ENCODE results near the gene AOAH.

DNA sequence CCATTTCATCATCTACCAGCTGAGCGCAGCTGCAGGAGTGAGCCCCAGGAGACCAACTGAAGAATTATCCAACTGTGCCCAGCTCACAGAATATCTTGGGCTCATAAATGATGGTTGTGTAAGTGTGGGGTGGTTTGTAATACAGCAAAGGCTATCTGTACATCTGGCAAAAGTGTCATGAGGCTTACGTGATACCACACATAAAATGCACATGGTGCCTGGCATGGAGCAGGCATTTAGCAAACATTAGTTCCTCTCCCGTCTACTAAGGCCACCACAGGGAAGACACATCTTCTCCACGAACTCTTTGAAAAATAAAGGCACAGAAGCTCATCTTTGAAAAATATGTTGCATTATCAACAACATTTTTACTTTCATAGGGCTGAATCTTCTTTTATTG, 32.3 kb downstream of the AOAH start:
- TF ChIP-seq EGR1 (IDR thresholded peaks at IDR 0.05) (no peak), RAD21 (IDR thresholded peaks at IDR 0.05; ENCODE audit: low read depth) (no peak), TEAD4 (IDR thresholded peaks at IDR 0.05) (no peak), NFIC (IDR thresholded peaks at IDR 0.05) (no peak), EP300 (IDR thresholded peaks at IDR 0.05; ENCODE audit: borderline replicate concordance) (no peak), CEBPB (IDR thresholded peaks at IDR 0.05) (no peak), TCF12 (IDR thresholded peaks at IDR 0.05; ENCODE audit: low read depth) (no peak), YY1 (IDR thresholded peaks at IDR 0.05; ENCODE audit: low read depth) (no peak)
- TF ChIP-seq, protein P1, sequence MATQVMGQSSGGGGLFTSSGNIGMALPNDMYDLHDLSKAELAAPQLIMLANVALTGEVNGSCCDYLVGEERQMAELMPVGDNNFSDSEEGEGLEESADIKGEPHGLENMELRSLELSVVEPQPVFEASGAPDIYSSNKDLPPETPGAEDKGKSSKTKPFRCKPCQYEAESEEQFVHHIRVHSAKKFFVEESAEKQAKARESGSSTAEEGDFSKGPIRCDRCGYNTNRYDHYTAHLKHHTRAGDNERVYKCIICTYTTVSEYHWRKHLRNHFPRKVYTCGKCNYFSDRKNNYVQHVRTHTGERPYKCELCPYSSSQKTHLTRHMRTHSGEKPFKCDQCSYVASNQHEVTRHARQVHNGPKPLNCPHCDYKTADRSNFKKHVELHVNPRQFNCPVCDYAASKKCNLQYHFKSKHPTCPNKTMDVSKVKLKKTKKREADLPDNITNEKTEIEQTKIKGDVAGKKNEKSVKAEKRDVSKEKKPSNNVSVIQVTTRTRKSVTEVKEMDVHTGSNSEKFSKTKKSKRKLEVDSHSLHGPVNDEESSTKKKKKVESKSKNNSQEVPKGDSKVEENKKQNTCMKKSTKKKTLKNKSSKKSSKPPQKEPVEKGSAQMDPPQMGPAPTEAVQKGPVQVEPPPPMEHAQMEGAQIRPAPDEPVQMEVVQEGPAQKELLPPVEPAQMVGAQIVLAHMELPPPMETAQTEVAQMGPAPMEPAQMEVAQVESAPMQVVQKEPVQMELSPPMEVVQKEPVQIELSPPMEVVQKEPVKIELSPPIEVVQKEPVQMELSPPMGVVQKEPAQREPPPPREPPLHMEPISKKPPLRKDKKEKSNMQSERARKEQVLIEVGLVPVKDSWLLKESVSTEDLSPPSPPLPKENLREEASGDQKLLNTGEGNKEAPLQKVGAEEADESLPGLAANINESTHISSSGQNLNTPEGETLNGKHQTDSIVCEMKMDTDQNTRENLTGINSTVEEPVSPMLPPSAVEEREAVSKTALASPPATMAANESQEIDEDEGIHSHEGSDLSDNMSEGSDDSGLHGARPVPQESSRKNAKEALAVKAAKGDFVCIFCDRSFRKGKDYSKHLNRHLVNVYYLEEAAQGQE (IDR thresholded peaks at IDR 0.05; ENCODE audit: low read depth): no peak
- TF ChIP-seq, protein P2, sequence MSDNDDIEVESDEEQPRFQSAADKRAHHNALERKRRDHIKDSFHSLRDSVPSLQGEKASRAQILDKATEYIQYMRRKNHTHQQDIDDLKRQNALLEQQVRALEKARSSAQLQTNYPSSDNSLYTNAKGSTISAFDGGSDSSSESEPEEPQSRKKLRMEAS (IDR thresholded peaks at IDR 0.05): no peak

Measured in Ishikawa (cell line).